Esophagus muscularis mucosa (tissue), 3 donors: ENCODE measurements around the gene SEMA5A.

Experiments used
- CTCF ChIP-seq, 3 experiments: fragments of 200-600 bp in 2 of 3; fragments of 450-650 bp in 1 of 3; sonication (generic) in 2 of 3; IDR thresholded peaks; one replicate each; pipeline ENCODE4 v1.5.1; 2017 to 2019; ENCODE audit warnings: antibody characterized with exemption in 3 of 3, mild to moderate bottlenecking in 2 of 3, moderate library complexity in 1 of 3
- POLR2AphosphoS5 ChIP-seq, 2 donors: sonication (generic); formaldehyde crosslinking; IDR thresholded peaks; one replicate each; pipeline ENCODE4 v1.6.1; 2017; ENCODE audit warnings: antibody characterized with exemption in 2 of 2

GRCh38 chr5:9382522-9382921, 163.4 kb downstream of the SEMA5A start:
- TF ChIP-seq CTCF (IDR thresholded peaks at IDR 0.05) (no peak), POLR2AphosphoS5 (IDR thresholded peaks at IDR 0.05) (no peak)
